NCI-H2029 (cell line): ENCODE data around the gene NTN1.
"Not testable (repeated sequence)": the region's sequence is repeated elsewhere in the genome, so short reads cannot be mapped to it uniquely, and the experiment has no call there.

Experiments
- DNase-seq: peaks from one replicate; lab custom pipeline; 2025; lab: John Stamatoyannopoulos, UW

NTN1 gene

GRCh38 chr17:9021158-9021991, at the start of gene NTN1:
Gene NTN1, plus strand, starts transcription at chr17:9021510. Its CDS starts 864 bp downstream, at chr17:9022374.
- no peak for DNase-seq

- DNase-seq = no peak
Observed at GRCh38 chr17:8975091-8975725, 46.1 kb upstream of the NTN1 start.

GRCh38 chr17:8976638-8977037, 44.7 kb upstream of the NTN1 start:
- no peak for DNase-seq

- no peak for DNase-seq
Observed at GRCh38 chr17:8979715-8980114, 41.6 kb upstream of the NTN1 start.

- DNase-seq = no peak
Observed at GRCh38 chr17:8981443-8981842, 39.9 kb upstream of the NTN1 start.

- DNase-seq = not testable (repeated sequence)
Observed at GRCh38 chr17:8984225-8984624, 37.1 kb upstream of the NTN1 start.

GRCh38 chr17:8985054-8985701, 36.1 kb upstream of the NTN1 start:
- no peak for DNase-seq

- no peak for DNase-seq
Observed at GRCh38 chr17:8986295-8986694, 35.0 kb upstream of the NTN1 start.

- not testable (repeated sequence) for DNase-seq
Observed at GRCh38 chr17:8988263-8988935, 32.9 kb upstream of the NTN1 start.

GRCh38 chr17:8991514-8992285, 29.6 kb upstream of the NTN1 start:
- no peak for DNase-seq

- no peak for DNase-seq
Observed at GRCh38 chr17:8994319-8994718, 27.0 kb upstream of the NTN1 start.

- no peak for DNase-seq
Observed at GRCh38 chr17:8995711-8996110, 25.6 kb upstream of the NTN1 start.

GRCh38 chr17:8997994-8998628, 23.2 kb upstream of the NTN1 start:
- no peak for DNase-seq

GRCh38 chr17:9001559-9001958, 19.8 kb upstream of the NTN1 start:
- no peak for DNase-seq

GRCh38 chr17:9002227-9002605, 19.1 kb upstream of the NTN1 start:
- no peak for DNase-seq

GRCh38 chr17:9002606-9003354, 18.5 kb upstream of the NTN1 start:
- no peak for DNase-seq

- no peak for DNase-seq
Observed at GRCh38 chr17:9003355-9004131, 17.8 kb upstream of the NTN1 start.

GRCh38 chr17:9004132-9004960, 17.0 kb upstream of the NTN1 start:
- DNase-seq = no peak

GRCh38 chr17:9004961-9005285, 16.4 kb upstream of the NTN1 start:
- no peak for DNase-seq
